ENCODE results near the gene CRIM1. TPM values are rescaled to one million over a fixed set of nuclear protein-coding genes. Genes with fewer than 3 reads are reported as not detected.
A peak's percentile ranks its signal among the peaks of the same experiment; 100 is the strongest.

Gene CRIM1
- total RNA-seq, 6 donors from 2014 or later = 74.7 to 128 (median 110) TPM

DNA sequence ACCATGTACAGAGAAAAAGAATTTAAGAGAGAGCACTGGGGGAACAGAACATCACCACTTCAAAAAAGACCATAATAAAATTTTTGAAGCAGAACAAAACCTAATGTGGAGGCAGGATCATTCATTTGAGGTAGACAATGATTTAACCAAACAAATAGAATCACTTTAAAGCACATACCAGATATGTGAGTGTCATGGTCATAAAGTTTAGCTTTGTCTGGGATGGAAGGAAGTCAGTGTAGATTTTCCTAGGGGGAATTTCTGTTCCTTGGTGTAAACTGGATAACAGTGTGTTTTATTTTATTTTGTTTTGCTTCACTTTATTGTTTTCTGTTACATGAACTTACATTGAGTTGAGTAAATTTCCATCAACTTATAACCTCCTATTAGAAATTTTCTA lies 120.8 kb downstream of the CRIM1 start:
- Histone ChIP-seq H3K4me3 (no peak overlapping the region), H3K36me3 (peaks cover 4 to 61% (median 16%) of the 10 kb centered on the region in 4 donors), H3K27me3 (no peaks in the 10 kb centered on the region), H3K4me1 (peaks cover 4 to 22% (median 11%) of the 10 kb centered on the region in 4 donors), H3K27ac (no peak overlapping the region), H3K9me3 (peaks cover 18 to 25% (median 21%) of the 10 kb centered on the region in 4 donors)
- DNase-seq = no peak
- no peak for ATAC-seq (ENCODE audit: low FRiP score in 2 of 2)
- TF ChIP-seq EP300 (IDR thresholded peaks at IDR 0.05) = no peak
- TF ChIP-seq CTCF (IDR thresholded peaks at IDR 0.05) = no peak
- TF ChIP-seq POLR2AphosphoS5 (IDR thresholded peaks at IDR 0.05) = no peak
- TF ChIP-seq POLR2A (IDR thresholded peaks at IDR 0.05) = no peak

GRCh38 chr2:36477315-36477714 lies 121.7 kb downstream of the CRIM1 start:
- Histone ChIP-seq H3K36me3 (peaks cover 4 to 59% (median 16%) of the 10 kb centered on the region in 4 donors), H3K27me3 (no peaks in the 10 kb centered on the region), H3K27ac (peak overlapping the region in 3 of 4 donors; percentile 1 to 59 (median 49)), H3K4me3 (no peak overlapping the region), H3K9me3 (peaks cover 18 to 25% (median 21%) of the 10 kb centered on the region in 4 donors), H3K4me1 (peaks cover 9 to 22% (median 13%) of the 10 kb centered on the region in 4 donors)
- no peak for ATAC-seq (ENCODE audit: low FRiP score in 2 of 2)
- no peak for TF ChIP-seq EP300 (IDR thresholded peaks at IDR 0.05)
- TF ChIP-seq CTCF (IDR thresholded peaks at IDR 0.05) = no peak
- TF ChIP-seq POLR2AphosphoS5 (IDR thresholded peaks at IDR 0.05) = no peak
- no peak for TF ChIP-seq POLR2A (IDR thresholded peaks at IDR 0.05)
- WGBS, 2 donors = 81 to 88% methylated on average over 4 of the region's 4 CpGs
- no peak for DNase-seq

DNA sequence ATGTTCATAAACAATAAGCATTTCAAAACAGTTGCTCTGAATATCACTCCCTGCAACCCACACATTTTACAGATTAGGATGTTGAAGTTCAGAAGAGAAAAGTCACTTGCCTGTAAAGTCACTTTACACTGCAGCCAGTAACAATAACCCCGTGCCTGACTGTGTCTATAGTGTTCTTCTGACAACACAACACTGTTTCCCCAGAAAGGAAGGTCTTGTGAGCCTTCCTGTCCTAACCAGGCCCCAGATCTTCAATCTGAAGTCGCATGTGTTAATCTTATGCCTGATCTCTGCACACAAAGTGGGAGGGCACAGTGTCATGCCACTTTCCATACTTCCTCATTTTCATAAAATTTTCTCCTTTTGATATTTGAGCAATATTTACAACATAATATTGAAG lies 122.2 kb downstream of the CRIM1 start:
- ATAC-seq (ENCODE audit: low FRiP score in 2 of 2) = peak; percentile 34 to 56
- peaks cover 4 to 58% (median 16%) of the 10 kb centered on the region in 4 donors for H3K36me3 ChIP-seq
- H3K4me1 ChIP-seq = peaks cover 13 to 26% (median 17%) of the 10 kb centered on the region in 4 donors
- peaks cover 18 to 25% (median 21%) of the 10 kb centered on the region in 4 donors for H3K9me3 ChIP-seq
- WGBS, 2 donors = 39 to 60% methylated on average over 2 of the region's 2 CpGs
- no peaks in the 10 kb centered on the region for H3K27me3 ChIP-seq
- DNase-seq = no peak
- no peak for TF ChIP-seq EP300 (IDR thresholded peaks at IDR 0.05)
- no peak for TF ChIP-seq POLR2A (IDR thresholded peaks at IDR 0.05)
- TF ChIP-seq POLR2AphosphoS5 (IDR thresholded peaks at IDR 0.05) = no peak
- TF ChIP-seq CTCF (IDR thresholded peaks at IDR 0.05) = no peak
- H3K4me3 ChIP-seq = no peak overlapping the region
- H3K27ac ChIP-seq = peak overlapping the region in 3 of 4 donors; percentile 1 to 59 (median 49)

DNA sequence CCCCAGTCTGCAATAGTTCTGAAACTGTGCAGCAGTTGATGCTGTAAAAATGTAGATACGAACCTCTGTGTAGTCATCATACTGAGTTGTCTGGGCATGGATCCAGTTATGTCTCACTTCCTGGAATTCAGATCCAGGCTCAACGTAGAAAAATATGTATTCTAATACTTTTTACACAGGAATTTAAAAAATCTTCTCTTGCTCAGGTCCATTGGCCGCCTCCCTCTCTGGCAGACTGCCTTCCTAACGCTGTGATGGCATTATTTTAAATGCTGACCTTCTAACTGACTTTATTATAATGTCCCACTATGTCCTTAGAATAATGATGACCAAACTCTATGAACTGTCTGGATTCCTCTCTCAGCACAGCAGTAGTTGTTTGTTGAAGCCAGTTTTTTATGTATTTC lies 122.8 kb downstream of the CRIM1 start:
- H3K4me1 ChIP-seq = peaks cover 14 to 29% (median 19%) of the 10 kb centered on the region in 4 donors
- H3K27me3 ChIP-seq = no peaks in the 10 kb centered on the region
- H3K4me3 ChIP-seq = no peak overlapping the region
- peaks cover 4 to 58% (median 16%) of the 10 kb centered on the region in 4 donors for H3K36me3 ChIP-seq
- H3K9me3 ChIP-seq = peaks cover 18 to 25% (median 21%) of the 10 kb centered on the region in 4 donors
- DNase-seq (no peak), ATAC-seq (ENCODE audit: low FRiP score in 2 of 2) (peak; percentile 56 to 70)
- H3K27ac ChIP-seq = peak overlapping the region in 3 of 4 donors; percentile 12 to 49 (median 46)
- WGBS, 2 donors = 26 to 66% methylated on average over 4 of the region's 4 CpGs
- TF ChIP-seq EP300 (IDR thresholded peaks at IDR 0.05) (no peak), POLR2A (IDR thresholded peaks at IDR 0.05) (no peak), CTCF (IDR thresholded peaks at IDR 0.05) (no peak), POLR2AphosphoS5 (IDR thresholded peaks at IDR 0.05) (no peak)

GRCh38 chr2:36478999-36479398 lies 123.4 kb downstream of the CRIM1 start:
- Histone ChIP-seq H3K27me3 (no peaks in the 10 kb centered on the region), H3K4me3 (no peak overlapping the region), H3K9me3 (peaks cover 18 to 25% (median 20%) of the 10 kb centered on the region in 4 donors), H3K36me3 (peaks cover 4 to 53% (median 16%) of the 10 kb centered on the region in 4 donors), H3K4me1 (peaks cover 14 to 31% (median 19%) of the 10 kb centered on the region in 4 donors), H3K27ac (peak overlapping the region in 3 of 4 donors; percentile 12 to 49 (median 46))
- TF ChIP-seq EP300 (IDR thresholded peaks at IDR 0.05) = no peak
- TF ChIP-seq POLR2AphosphoS5 (IDR thresholded peaks at IDR 0.05) = no peak
- no peak for TF ChIP-seq CTCF (IDR thresholded peaks at IDR 0.05)
- TF ChIP-seq POLR2A (IDR thresholded peaks at IDR 0.05) = no peak
- 31 to 67% methylated on average over 4 of the region's 4 CpGs for WGBS, 2 donors
- ATAC-seq (ENCODE audit: low FRiP score in 2 of 2) = no peak
- DNase-seq = no peak

All from upper lobe of left lung (tissue), 6 donors.